K562 (cell line): Measurements from ENCODE around the gene CD248. TPM values are rescaled to one million over a fixed set of nuclear protein-coding genes. Genes with fewer than 3 reads are reported as not detected.

Experiments used
- ARID4B ChIP-seq: sonication (generic); formaldehyde crosslinking; IDR thresholded peaks from 2 replicates; pipeline ENCODE4 v1.8.0; 2022; ENCODE audit warnings: mild to moderate bottlenecking, missing genetic modification reagents
- ATF2 ChIP-seq: sonication (generic); formaldehyde crosslinking; IDR thresholded peaks from 2 replicates; pipeline ENCODE4 v1.8.1; 2022; ENCODE audit warnings: missing genetic modification reagents
- CHAMP1 ChIP-seq: fragments of 450-650 bp; IDR thresholded peaks from 2 replicates; pipeline ENCODE4 v1.6.1; 2016; ENCODE audit warnings: mild to moderate bottlenecking
- CLOCK ChIP-seq: fragments of 250-450 bp; sonication (Bioruptor Pico); IDR thresholded peaks from 2 replicates; pipeline ENCODE4 v1.4.0; 2020; ENCODE audit warnings: mild to moderate bottlenecking, moderate library complexity, borderline replicate concordance
- MAFG ChIP-seq: fragments of 450-650 bp; conservative IDR thresholded peaks from 2 replicates; pipeline ENCODE4 v1.6.1; 2016; ENCODE audit warnings: missing genetic modification characterization, missing compliant biosample characterization
- MAZ ChIP-seq, 2 experiments: fragments of 450-650 bp in 1 of 2; sonication (generic) in 1 of 2; formaldehyde crosslinking; IDR thresholded peaks in 1 of 2; conservative IDR thresholded peaks in 1 of 2; 2 replicates each; pipeline versions ENCODE4 v1.4.0 to v1.5.0; 2020; ENCODE audit warnings: mild to moderate bottlenecking in 1 of 2, missing genetic modification reagents in 1 of 2
- MCM3 ChIP-seq: fragments of 450-650 bp; IDR thresholded peaks from 2 replicates; pipeline ENCODE4 v1.6.1; 2016
- MTA1 ChIP-seq: fragments of 450-650 bp; IDR thresholded peaks from 2 replicates; pipeline ENCODE4 v1.6.1; 2017; ENCODE audit warnings: borderline replicate concordance
- NCOA2 ChIP-seq, 2 experiments: fragments of 450-650 bp; IDR thresholded peaks; 2 replicates each; pipeline ENCODE4 v1.6.1; 2018; ENCODE audit warnings: mild to moderate bottlenecking in 2 of 2, moderate library complexity in 1 of 2; ENCODE audit not compliant: partially characterized antibody in 2 of 2
- POLR2H ChIP-seq: IDR thresholded peaks from 2 replicates; pipeline ENCODE4 v1.6.1; 2016; ENCODE audit warnings: missing genetic modification characterization, low read depth, mild to moderate bottlenecking, control low read depth, missing compliant biosample characterization, moderate library complexity
- SMAD4 ChIP-seq: fragments of 250-450 bp; sonication (Bioruptor Pico); conservative IDR thresholded peaks from 2 replicates; pipeline ENCODE4 v1.8.0; 2021; ENCODE audit warnings: inconsistent platforms, mild to moderate bottlenecking, moderate library complexity
- TCF7L2 ChIP-seq: fragments of 150-350 bp; IDR thresholded peaks from 2 replicates; pipeline ENCODE4 v1.6.1; 2016; ENCODE audit warnings: low read depth, mild to moderate bottlenecking, low read length, moderate library complexity
- TRIM28 ChIP-seq: fragments of 450-650 bp; IDR thresholded peaks from 2 replicates; pipeline ENCODE4 v1.6.1; 2017
- ZNF165 ChIP-seq: fragments of 250-450 bp; sonication (Bioruptor Pico); IDR thresholded peaks from 2 replicates; pipeline ENCODE4 v1.4.0; 2020; ENCODE audit warnings: borderline replicate concordance
- ZNF197 ChIP-seq: fragments of 200-800 bp; sonication (Bioruptor generic); IDR thresholded peaks from 2 replicates; pipeline ENCODE4 v1.6.1; 2016; ENCODE audit warnings: low read depth, missing genetic modification characterization, missing compliant biosample characterization
- ZNF696 ChIP-seq: fragments of 250-450 bp; sonication (Bioruptor Pico); conservative IDR thresholded peaks from 2 replicates; pipeline ENCODE4 v1.4.0; 2020; ENCODE audit warnings: mild to moderate bottlenecking, moderate library complexity
- polyA plus RNA-seq, 8 experiments: library from polyadenylated mRNA; depleted of rRNA in 4 of 8; stranded (reverse) in 5 of 8; unstranded in 3 of 8; fragments of >200 nt; fragmentation: Nextera tagmentation in 2 of 8; fragmentation: Illumina TruSeq in 1 of 8; extraction: Ambion mirVana in 2 of 8; extraction: Trizol in 1 of 8; gene quantifications; 2 replicates each; pipeline versions ENCODE4 v1.2.1 to v1.2.3, GENCODE V29; 2011 to 2014; ENCODE audit warnings: inconsistent platforms in 1 of 8, missing spikeins in 1 of 8
- total RNA-seq, 7 experiments: library from RNA; depleted of rRNA in 6 of 7; stranded (reverse); fragments of >200 nt in 6 of 7; fragmentation: Illumina TruSeq in 2 of 7; extraction: Trizol in 2 of 7; gene quantifications; 2 replicates each; pipeline versions ENCODE4 v1.2.1 to v1.2.3, GENCODE V29; 2011 to 2021; ENCODE audit warnings: low replicate concordance in 1 of 7

Gene CD248
- total and polyA plus RNA-seq, 9 of the 15 experiments (the other 6 are each of a cell fraction or from before 2014, with no cell fraction given) = 0.09 TPM; not detected in 8

GRCh38 chr11:66328302-66329144 is 11.7 kb upstream of the CD248 start (continued):
- peak; percentile 77; the same call in 1 of the 2 replicates for TF ChIP-seq ARID4B (CRISPR knock-in tag)
- TF ChIP-seq CHAMP1 = no peak
- no peak for TF ChIP-seq MTA1
- no peak for TF ChIP-seq ZNF165 (CRISPR knock-in tag)
- TF ChIP-seq NCOA2 (IDR thresholded peaks at IDR 0.05; ENCODE audit: partially characterized antibody in 2 of 2) = no peak
- no peak for TF ChIP-seq ATF2 (CRISPR knock-in tag)
- no peak for TF ChIP-seq TCF7L2
- TF ChIP-seq CLOCK (CRISPR knock-in tag) = no peak
- no peak for TF ChIP-seq ZNF197
- peak in 1 of 2 experiments; percentile 80; a peak in 3 of 4 replicates for TF ChIP-seq MAZ (CRISPR knock-in tag; conservative IDR thresholded peaks at IDR 0.05 in 1 of 2, IDR thresholded peaks at IDR 0.05 in 1 of 2)
- TF ChIP-seq SMAD4 (CRISPR knock-in tag) = no peak; the same call in 1 of the 2 replicates
- TF ChIP-seq ZNF696 = no peak
- no peak for TF ChIP-seq MCM3
- no peak for TF ChIP-seq POLR2H (tag)
- no peak for TF ChIP-seq MAFG (tag)
- TF ChIP-seq TRIM28 = no peak
